Kidney tubule cell (primary cell): ENCODE data around the gene PCARE.

Experiments used
- DNase-seq: peaks from one replicate; pipeline ENCODE4 v3.0.0-alpha.2; 2018; ENCODE audit warnings: low spot score

PCARE gene

DNA sequence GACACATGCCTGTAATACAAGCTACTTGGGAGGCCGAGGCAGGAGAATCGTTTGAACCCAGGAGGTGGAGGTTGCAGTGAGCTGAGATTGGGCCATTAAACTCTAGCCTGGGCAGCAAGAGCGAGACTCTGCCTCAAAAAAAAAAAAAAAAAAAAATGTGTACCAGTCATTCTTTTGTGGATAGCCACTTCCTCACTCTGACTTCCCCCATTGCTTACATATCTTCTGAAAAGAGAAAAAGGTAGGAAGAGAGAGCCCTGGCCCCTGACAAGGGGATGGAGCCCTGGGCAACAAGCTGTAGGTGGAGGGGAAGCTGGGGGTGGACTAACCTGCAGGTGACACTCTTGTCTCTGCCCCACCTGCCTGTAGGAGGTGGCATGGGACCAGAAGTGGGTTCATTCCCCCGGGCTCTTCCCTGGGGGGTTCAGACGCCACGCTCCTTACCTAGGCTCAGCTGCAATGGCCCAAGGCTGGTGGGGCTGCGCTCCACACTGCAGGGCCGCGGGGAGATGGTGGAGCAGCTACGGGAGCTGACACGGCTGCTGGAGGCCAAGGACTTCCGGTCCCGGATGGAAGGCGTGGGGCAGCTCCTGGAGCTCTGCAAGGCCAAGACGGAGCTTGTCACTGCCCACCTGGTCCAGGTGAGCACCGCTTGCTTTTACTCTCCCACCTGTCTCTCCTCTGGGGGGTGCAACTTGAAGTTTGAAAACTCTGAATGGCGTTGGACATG is 39.1 kb downstream of the PCARE start:
- DNase-seq, result no peak

DNA sequence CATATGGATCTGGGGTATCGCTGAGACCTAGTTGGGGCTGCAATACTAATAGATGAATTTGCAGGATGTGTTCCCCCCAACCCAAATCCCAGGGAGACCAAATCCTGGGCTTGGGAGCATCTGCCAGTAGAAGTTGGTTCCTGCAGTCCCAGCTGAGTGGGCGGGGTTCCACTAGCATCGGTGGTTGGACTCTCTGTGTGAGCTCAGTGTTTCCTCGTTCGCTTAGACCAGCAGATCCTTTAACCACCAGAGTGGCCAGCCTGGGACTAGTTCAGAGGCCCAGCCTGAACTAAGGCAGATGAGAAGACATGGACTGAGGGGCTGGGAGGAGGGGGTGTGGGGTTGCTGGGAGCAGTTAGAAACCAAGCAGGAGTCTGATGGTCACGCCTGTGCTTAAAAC is 40.7 kb downstream of the PCARE start:
- DNase-seq, result no peak

DNA sequence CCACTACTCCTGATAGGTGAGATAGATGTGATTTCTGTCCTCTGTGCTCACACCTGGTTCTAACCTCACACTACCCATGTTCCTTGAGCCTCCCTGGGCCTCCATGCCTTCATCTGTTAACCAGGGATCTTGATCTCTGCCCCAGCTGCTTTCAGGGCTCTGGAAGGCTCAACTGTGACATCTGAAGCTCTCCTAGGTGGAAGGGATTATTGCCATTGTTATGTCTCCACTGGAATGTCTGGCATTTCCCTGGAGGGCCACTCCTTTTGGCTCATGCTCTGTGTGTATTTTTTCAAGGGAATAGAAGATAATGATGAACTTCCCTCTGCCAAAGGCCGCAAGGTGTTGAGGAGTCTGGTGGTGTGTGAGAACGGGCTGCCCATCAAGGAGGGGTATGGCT is 41.2 kb downstream of the PCARE start:
- peak; percentile 62 for DNase-seq

DNA sequence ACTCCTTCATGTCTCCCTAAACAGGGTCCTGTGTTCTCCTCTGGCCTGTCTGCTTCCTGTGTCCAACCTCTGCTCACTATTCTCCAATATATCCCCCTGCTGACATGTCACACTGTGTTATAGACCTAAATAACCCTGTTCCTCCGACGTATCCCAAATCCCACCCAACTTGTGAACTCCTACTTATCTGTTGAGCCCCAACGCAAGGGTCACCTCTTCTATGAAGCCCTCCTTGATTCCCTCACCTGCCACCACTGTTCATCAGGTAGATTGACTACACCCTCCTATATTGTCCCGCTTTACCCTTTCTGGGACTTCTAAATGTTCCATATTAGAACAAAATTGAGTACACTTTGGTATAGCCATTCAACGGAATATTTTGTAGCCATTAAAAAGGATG is 42.1 kb downstream of the PCARE start:
- DNase-seq, result no peak

DNA sequence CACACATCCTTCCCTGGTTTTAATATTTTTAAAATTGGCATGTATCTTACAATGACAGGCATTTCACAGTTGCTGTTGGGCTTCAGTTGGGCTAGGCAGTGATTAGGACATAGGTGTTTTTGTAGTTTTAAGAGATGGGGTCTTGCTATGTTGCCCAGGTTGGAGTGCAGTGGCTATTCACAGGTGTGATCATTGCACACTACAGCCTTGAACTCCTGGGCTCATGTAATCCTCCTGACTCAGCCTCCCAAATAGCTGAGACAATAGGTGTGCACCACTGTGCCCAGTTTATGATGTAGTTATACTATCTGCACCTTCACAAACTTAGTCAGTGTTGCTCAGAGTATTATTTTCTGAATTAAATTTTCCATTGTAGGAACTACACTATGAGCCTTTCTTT is 43.3 kb downstream of the PCARE start:
- no peak for DNase-seq

DNA sequence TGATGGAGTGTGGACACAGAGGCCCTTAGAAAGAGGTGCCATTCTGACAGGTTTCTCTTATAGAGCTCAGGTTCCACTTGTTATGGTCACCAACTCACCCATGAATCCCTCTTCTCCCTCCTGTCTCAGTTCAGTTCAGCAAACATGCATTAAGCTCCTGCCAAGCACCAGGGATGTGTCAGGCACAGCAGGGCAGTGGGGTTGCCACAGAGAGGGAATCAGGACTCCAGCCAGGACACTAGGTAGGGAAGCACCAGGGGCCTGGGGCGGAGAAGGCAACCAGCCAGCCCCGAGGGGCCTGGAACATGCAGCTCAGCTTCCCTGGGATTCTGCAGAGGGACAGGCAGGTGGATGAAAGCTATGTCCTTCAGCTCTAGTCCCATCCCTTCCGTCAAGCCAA is 48.6 kb downstream of the PCARE start:
- no peak for DNase-seq

DNA sequence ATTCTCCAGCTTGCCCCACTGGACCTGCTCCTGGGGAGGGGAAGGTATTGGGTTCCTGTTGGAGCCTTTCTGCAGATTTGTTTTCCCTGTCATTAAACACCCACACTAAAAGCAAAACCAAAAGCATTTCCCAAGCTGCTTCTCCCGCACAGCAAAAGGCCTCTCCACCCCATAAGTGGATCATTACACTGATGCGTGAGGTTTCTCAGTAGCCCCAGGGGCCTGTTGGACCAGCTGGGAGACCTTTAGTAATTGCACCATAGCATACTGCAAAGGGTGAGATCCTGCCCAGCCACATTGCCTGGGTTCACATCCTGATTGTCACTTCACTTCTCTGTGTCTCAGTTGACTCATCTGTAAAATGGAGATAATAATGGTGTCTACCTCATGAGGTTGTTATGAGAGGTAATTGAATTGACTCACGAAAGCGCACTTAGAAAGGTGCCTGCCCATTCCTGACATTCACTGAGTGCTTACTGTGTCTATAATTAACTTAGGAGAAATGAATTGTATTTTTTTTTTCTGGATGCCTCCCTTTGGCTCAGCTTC is 49.4 kb downstream of the PCARE start:
- DNase-seq, result peak; percentile 3

DNA sequence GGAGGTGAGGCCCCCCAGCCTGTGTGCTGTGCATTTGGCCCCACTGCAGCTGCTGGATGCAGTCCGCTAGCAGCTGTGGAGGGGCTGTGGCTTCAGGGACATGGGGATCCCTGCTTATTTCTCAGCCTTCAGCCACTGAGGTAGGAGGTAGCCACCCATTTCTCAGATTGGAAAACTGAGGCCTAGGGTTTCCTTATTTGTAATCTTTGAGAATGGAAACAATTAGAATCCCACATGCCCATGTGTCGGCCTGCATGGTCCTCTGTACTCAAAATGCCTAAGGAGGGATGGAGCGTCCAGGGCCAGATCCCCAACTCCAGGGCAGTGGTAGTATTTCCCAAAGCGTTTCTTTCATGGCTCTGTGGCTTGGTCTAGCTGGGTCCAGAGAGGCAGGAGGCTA is 51.1 kb downstream of the PCARE start:
- DNase-seq, result no peak

DNA sequence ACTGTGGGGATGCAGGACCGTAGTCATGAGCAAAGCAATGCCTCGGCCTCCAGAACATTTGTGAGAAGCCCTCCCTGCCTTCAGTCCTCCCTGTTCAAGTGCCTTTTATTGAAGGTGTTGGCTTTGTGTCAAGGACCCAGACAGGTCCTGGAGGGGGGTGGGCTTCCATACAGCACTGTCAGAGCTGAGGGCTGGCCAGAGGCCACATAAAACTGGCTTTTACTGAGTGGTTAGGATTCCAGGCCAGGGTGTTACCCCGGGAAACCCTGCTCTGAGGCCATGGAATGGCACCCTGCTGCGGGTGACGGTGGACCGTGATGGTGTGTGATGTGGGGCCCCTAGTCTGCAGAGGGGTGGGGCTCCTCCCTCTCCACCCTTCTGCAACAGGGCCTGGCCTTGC is 51.6 kb downstream of the PCARE start:
- no peak for DNase-seq

DNA sequence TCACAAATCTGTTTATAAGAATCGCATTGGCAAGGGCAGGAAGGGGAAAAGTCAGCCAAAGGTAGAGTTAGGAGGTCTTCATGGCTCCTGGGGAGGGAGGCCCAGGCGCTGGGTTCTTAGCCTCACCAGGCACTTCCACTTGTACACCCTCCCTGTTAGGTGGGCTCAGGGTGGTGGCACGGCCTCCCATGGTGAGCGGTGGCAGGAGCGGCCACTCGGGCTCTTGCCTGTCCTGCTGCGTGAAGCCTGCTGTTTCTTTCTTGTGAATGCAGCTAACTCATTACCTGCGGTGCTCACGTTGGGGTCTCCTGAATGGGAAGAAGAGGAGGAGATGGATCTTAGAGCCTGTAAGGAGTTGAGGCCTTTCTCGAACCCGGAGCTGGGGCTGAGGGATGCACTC is 52.4 kb downstream of the PCARE start:
- no peak for DNase-seq

DNA sequence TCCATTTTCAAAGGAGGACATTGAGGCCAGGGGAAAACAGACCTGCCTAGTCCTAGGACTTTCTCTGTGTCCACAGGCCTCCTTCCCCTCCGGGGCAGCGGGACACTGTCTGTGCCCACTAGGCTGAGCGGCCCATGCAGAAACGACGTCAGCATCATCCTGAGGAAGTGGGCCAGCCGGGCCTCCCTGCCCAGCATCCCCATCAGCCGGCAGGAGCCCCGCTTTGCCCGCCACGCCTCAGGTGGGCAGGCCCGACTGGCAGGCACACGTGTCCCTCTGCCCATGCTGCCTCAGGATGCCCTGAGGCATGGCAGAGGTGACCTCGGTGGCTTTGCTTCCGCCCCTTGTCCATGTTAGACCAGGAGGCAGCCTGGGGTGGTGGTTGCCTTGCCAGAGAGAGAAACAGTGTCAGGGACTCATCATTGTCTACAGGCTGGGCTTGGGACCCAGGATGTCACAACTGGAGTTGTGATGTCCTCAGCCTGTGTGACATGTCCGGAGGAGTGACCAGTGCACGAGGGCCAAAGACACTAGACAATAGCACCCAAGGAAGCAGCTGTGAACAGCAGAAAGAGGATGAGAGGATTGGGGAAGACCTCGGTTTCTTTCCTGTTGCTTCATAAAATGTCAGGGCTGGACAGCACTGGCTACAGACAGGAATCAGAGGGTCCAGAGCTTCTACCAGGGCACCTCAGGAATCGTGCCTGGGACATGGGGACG is 56.4 kb downstream of the PCARE start:
- no peak for DNase-seq

DNA sequence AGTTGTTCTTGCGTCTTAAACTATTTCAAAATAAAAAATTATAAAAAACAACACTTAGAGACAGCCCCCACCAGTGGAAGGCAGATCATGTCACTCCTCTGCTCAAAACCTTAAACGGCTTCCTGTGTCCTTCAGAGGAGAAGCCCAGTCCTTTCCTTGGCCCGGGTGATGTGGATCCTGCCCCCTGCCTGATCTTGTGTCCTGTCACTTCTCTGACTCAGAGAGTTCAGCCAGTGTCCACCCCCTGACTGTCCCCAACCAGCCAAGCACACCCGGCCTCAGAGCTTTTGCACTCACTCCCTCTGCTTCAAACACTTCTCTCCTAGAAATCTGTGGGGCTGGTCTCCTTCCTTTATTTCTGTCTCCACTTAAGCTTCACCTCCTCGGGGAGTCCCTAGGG is 57.8 kb downstream of the PCARE start:
- DNase-seq, result no peak

DNA sequence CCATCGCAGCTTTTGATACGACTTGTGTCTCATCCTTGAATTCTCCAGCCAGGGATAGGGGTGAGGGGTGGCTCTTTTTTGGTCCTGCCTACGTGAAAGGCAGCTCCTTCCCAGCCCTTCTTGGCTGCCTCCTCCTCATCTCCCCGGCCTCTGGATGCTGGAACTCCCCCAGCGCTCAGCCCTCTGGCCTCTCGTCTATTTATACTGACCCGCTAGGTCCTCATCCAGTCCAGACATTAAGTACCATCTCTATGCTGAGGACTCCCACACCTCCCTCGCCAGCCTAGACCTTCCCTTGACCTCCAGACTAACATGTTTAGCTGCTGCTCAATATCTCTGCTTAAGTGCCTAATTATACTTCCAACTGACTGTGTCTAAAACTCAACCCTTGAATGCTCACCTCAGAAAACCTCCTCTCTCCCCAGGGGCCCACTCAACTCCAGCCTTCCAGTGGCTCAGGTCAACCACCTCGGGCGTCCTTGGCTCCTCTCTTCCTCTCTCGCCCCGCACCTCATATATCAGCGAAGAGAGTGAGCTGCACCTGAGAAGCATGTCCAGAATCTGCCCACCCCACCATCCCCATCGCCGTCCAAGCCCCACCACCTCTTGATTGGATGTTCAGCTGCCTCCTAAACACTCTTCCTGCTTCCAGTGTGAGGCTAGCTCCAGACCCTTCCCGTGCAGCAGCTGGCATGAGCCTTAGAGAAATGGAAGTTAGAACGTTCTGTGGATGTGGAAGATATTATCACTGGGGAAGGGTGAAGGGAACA is 58.4 kb downstream of the PCARE start:
- no peak for DNase-seq

DNA sequence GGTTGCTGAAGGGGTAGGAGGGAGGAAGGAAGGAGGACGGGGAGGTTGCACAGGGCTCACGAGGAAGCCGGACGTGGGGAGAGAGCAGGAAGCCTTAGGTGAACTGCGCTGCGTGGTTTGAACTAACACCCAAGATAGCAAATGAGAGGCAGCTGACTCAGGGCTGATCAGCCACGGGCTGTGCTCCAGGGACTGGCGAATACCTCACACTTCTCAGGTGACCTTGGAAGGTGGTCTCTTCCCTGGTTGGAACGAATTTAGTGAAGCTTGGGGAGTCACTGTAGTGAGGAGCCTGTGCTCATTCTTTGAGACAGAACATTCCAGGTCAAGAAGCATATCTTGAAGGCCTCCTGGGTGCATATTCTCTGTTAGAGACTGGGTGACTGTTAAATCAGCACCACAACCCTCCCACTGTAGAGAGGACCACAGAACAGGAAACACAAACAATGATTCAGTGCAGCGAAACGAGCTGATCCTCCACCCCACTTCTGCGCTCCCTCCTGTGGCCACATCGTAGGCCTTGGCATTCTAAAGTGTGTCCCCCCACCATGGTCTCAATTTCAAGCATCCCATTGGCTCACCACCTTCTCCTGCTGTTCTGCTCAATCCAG is 59.4 kb downstream of the PCARE start:
- DNase-seq, result no peak

DNA sequence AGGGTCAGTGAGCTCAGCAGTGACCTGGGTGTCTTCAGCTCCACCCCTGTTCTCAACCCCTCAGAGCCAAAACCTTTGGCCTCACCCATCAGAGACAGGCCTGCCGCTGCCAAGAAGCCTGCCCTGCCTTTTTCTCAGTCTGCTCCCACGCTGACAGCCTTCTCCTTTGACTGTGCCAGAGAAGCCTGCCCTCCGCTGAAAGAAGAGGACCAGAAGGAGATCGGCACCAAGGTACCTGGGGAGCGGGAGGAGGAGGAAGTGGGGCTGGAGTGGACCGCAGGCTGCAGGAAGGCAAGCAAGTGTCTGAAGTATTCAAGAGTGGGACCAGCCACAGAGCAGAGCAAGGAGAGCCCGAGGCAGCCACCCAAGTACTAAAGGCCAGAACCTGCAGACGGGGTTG is 60.0 kb downstream of the PCARE start:
- DNase-seq, result no peak

DNA sequence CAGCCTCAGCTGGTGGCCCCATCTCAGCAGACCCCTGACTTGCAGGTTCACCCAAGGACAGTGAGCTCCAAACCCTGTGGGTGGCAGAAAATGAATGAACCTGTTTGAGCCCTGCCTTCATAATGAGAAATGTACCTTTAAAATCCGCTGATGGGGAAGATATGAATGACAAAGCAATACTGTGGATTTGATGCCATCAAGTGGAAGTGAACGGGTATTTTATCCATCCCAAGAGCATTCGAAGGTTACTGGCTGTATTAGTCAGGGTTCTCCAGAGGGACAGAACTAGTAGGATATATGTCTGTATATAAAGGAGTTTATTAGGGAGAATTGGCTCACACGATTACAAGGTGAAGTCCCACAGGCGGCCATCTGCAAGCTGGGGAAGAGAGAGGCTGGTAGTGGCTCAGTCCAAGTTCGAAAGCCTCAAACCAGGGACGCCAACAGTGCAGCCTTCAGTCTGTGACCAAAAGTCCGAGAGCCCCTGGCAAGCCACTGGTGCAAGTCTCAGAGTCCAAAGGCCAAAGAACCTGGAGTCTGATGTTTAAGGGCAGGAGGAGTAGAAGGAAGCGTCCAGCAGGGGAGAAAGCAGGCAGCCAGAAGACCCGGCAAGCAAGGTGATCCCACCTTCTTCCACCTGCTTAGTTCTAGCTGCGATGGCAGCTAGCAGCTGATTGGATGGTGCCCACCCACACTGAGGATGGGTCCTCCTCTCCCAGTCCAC is 61.1 kb downstream of the PCARE start:
- DNase-seq, result no peak

DNA sequence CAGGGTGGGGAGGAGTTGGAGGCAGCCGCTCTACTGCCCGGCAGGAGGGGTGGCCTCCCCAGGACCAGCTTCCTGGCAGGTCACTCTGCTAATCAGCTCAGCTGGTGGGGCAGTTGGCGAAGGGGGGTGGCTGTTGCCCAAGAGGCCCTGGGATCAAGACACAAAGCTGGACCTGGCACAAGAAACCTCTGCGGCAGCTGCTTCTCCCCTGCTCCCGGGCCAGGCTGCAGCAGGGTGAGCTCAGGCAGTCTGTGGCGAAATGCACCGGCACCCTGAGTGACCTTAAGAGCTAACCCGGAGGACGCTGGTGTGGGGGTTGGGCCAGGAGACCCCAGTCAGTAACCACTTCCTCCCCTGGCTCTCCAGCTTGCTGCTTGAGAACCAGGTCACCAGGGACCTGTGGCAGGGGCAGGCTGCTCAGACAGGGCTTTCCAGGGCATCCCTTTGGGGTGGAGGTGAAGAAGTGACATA is 62.1 kb downstream of the PCARE start:
- no peak for DNase-seq
